Activated CD4-positive, alpha-beta T cell treated with anti-CD3 and anti-CD28 coated beads for 48 hours (primary cell): ENCODE results near the gene ANKRD16.
"Not testable (repeated sequence)": the region's sequence is repeated elsewhere in the genome, so short reads cannot be mapped to it uniquely, and the experiment has no call there.

Experiments
- DNase-seq: peaks from one replicate; pipeline ENCODE4 v3.0.0-alpha.2; 2020

ANKRD16 gene

GRCh38 chr10:5871596-5871995 lies 18.1 kb downstream of the ANKRD16 start:
- no peak for DNase-seq

GRCh38 chr10:5869156-5869555 lies 20.5 kb downstream of the ANKRD16 start:
- no peak for DNase-seq

DNA sequence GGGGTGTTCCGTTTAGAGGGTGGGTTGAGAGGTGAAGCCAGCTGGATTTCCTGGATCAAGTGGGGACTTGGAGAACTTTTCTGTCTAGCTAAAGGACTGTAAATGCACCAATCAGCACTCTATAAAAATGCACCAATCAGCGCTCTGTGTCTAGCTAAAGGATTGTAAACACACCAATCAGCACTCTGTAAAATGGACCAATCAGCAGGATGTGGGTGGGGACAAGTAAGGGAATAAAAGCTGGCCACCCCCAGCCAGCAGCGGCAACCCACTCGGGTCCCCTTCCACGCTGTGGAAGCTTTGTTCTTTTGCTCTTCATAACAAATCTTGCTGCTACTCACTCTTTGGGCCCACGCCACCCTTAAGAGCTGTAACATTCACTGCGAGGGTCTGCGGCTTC lies 21.3 kb downstream of the ANKRD16 start:
- not testable (repeated sequence) for DNase-seq

DNA sequence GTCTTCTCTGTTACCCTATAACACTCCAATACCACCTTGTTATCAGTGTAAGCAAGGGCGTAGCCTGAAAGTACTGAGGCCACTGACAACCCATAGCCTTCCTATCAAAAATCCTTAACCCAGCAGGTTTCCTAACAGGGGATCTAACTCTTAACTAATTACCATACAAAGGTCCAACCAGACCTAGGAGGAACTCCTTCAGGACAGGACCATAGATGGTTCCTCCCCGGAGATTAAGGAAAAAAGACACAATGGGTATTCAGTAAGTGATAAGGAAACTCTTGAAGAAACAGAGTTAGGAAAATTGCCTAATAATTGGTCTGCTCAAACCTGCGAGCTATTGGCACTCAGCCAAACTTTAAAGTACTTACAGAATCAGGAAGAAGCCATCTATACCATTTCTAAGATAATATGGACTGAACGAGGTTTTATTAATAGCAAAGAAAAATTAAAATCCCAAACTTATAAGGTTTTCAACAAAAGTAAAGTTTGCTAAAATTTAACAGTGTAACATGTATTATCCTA lies 22.5 kb downstream of the ANKRD16 start:
- DNase-seq, result not testable (repeated sequence)

GRCh38 chr10:5866451-5867081 lies 23.1 kb downstream of the ANKRD16 start:
- not testable (repeated sequence) for DNase-seq

DNA sequence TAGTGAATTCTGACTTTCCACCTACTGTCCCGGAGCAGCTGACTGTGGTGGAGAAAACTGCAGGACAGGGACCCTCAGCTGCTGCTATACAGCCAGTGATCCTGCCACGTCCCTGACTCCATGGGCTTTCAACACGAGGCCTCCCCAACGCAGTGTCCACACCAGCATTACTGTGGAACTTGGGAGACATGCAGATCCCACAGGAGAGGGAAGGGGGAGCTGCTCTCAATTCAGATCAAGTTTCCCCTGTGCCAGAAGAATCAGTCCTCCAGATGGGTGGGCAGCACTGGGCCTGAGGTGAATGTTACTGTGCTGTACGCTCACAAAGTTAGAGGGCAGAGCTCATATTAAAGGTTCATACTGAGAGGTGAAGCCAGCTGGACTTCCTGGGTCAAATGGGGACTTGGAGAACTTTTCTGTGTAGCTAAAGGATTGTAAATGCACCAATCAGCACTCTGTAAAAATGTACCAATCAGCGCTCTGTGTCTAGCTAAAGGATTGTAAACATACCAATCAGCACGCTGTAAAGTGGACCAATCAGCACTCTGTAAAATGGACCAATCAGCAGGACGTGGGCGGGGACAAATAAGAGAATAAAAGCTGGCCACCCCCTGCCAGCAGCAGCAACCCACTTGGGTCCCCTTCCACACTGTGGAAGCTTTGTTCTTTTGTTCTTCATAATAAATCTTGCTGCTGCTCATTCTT lies 26.6 kb downstream of the ANKRD16 start:
- DNase-seq, result not testable (repeated sequence)

DNA sequence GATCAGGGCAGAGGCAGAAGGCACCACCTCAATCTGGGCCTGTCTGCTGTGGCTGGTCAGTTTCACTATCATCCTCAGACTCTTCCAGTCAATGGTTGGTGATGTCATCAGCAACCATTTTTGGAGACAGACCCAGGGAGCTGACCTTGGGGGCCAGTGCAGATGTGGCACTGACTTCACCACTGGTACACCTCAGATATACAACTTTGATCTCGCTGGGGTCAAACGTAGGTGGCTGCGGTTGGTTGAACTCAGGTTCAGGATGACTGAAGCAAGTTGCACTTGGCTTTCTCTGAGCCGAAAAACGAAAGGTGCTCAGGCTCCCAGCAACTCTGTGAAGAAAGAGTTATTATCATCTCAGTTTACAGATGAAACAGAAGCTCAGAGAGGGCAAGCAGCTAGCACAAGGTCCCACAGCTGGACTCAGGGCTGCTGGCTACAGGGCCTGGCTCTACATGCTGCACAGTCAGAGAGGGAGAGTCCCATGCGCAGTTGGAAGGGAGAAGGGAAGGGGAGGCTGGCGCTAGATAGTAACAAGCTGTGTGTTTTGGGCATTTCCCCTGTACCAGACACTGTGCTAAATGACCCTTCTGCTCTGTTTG lies 27.2 kb downstream of the ANKRD16 start:
- no peak for DNase-seq

DNA sequence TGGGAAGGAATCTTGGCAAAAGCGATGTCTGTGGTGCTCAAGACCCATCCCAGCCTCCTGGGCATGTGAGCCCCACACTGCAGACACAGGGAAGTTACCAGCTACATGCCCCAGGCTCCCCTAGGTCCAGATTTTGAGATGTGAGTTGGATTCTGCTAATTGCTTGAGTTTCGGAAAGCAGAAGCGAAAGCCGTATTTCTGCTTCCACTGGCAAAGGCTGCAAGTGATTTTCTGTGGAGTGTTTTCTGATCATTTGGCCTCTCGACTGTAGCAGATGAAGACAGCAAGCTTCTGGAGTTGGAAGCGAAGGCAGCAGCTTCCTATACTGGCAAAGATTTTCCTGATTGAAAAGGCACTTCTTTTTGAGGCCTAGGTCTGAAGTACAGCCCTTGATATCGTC lies 29.6 kb downstream of the ANKRD16 start:
- no peak for DNase-seq

DNA sequence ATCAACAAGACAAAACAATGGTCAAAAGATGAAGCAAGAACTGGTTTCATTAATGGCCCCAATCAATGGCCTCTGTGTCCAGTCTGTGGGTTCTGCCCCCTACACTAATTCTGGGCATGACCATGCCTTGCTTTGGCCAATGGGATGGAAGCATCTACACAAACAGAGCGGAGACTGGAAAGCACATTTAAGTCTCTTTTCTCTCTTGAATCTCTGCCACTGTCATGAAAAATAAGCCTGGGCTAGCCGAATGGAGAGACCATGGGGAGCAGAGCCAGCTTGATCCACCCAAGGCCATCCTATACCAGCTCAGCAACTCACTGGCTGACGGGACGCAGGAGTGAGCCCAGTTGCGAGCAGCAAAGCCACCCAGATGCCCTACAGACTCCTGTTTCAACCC lies 30.9 kb downstream of the ANKRD16 start:
- DNase-seq, result no peak

- DNase-seq, result no peak
These were observed 33.0 kb downstream of the ANKRD16 start for GRCh38 chr10:5856701-5857004.

GRCh38 chr10:5855979-5856700 lies 33.6 kb downstream of the ANKRD16 start:
- no peak for DNase-seq

- DNase-seq, result no peak
These were observed 35.6 kb downstream of the ANKRD16 start for GRCh38 chr10:5854131-5854475.

DNA sequence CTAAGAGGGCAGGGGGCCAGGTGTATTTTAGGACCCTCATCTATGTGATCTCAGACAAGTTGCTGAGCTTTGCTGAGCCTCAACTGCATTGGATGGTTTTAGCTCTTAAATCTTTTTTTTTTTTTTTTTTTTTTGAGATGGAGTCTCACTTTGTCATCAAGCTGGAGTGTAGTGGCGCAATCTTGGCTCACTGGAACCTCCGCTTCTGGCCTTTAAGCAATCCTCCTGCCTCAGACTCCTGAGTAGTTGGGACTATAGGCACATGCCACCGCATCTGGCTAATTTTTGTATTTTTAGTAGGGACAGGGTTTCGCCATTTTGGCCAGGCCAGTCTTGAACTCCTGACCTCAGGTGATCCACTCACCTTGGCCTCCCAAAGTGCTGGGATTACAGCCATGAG lies 43.0 kb downstream of the ANKRD16 start:
- DNase-seq, result not testable (repeated sequence)

DNA sequence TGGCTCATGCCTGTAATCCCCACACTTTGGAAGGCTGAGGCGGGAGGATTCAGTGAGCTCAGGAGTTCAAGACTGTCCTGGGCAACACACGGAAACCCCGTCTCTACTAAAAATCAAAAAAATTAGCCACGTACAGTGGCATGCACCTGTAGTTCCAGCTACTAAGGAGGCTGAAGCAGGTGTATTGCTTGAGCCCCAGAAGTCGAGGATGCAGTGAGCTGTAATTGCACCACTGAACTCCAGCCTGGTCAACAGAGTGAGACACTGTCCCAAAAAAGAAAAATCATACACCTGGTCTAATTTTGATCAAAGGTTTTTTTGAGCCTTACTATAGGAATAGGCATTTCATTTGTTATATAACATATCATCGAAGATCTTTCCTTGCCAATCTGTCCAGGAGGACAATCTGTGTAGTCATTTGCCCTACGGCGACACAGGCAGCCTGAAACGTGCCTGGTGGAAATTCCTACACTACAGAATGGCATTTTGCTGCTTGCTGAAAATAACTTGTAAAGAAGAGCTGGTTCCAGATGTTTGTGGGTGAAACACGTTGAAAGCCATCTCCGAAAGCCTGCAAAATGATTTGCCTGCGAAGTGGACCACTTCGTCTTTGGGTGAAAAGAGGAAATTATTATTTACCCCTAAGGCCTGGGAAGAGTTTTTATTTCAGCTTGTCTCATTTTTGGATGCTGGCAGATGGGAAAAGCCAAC lies 45.2 kb downstream of the ANKRD16 start:
- DNase-seq, result no peak

GRCh38 chr10:5843686-5844344 lies 45.9 kb downstream of the ANKRD16 start:
- no peak for DNase-seq

- DNase-seq, result no peak
These were observed 47.7 kb downstream of the ANKRD16 start for GRCh38 chr10:5841965-5842364.

- DNase-seq, result no peak
These were observed 49.1 kb downstream of the ANKRD16 start for GRCh38 chr10:5840314-5841307.

DNA sequence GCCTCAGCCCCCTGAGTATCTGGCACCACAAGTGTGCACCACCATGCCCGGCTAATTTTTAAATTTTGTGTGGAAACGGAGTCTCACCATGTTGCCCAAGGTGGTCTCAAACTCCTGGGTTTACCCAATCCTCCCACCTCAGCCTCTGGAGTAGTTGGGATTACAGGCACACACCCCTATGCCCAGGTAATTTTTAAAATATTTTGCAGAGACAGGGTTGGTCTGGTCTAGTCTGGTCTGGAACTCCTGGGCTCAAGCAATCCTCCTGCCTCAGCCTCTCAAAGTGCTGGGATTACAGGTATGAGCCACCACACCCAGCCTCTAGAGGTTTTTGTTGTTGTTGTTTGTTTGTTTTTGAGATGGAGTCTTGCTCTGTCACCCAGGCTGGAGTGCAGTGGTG lies 53.5 kb downstream of the ANKRD16 start:
- not testable (repeated sequence) for DNase-seq

- DNase-seq, result no peak
These were observed 54.1 kb downstream of the ANKRD16 start for GRCh38 chr10:5835446-5836095.

GRCh38 chr10:5833814-5834213 lies 55.9 kb downstream of the ANKRD16 start:
- DNase-seq, result no peak

- no peak for DNase-seq
These were observed 56.7 kb downstream of the ANKRD16 start for GRCh38 chr10:5832946-5833345.
